Breast epithelium (tissue), 3 donors: ENCODE results near the gene EVI2A.

Experiments
- CTCF ChIP-seq, 3 donors: fragments of 450-650 bp; IDR thresholded peaks; one replicate each; pipeline ENCODE4 v1.5.1; 2016 to 2017; ENCODE audit warnings: antibody characterized with exemption in 3 of 3, mild to moderate bottlenecking in 3 of 3, moderate library complexity in 3 of 3
- POLR2A ChIP-seq: fragments of 450-650 bp; IDR thresholded peaks from one replicate; pipeline ENCODE4 v1.6.1; 2016; ENCODE audit warnings: antibody characterized with exemption, mild to moderate bottlenecking, moderate library complexity

GRCh38 chr17:31294231-31294630 is 27.2 kb downstream of the EVI2A start:
- TF ChIP-seq POLR2A: no peak
- TF ChIP-seq CTCF (IDR thresholded peaks at IDR 0.05): no peak
